HG03342 (cell line): Measurements from ENCODE around the gene PRDM16.

ENCODE experiments used
- ATAC-seq: cut with Tn5 transposase; IDR thresholded peaks from one replicate; pipeline ENCODE4 v1.9.1; 2021; ENCODE audit warnings: mild to moderate bottlenecking, moderate library complexity; ENCODE audit not compliant: unreplicated experiment

The PRDM16 gene

DNA sequence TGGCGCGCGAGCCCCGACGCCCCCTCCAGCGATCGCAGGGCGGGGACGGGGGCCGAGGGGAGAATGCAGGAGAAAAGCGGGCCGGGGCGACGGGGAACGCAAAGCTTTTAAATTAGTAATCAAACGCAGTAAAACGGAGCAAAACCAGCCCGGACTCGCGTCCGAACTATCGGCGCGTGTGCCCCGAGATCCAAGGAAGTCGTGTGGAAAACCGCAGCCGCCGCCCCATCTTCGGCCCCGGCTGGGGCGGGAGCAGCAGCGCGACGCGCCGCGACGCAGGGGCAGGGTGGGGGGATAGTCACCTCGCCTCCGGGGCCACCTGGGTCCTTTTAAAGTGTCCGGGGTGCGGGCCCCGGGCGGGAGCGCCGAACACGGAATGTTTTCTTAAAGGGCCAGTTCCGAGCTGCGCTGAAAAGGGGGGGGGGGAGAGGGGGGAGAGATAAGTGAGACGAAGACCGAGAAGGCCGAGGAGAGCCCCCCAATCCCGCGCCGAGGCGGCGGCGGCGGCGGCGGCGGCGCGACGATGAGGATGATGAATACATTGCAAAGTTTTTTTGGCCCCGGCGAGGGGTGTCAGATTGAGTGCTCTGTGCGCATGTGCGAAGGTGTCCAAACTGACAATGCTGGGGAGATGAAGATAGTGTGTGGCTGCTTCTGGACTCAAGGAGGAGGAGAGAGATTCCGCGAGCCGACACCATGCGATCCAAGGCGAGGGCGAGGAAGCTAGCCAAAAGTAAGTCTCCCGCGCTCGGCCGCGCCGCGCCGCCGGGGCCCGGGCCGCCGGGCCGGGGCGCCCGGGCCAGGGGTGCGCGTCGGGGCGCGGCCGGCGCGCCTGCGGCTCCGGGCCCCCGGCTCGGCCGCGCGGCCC is at the start of gene PRDM16:
TSS of gene PRDM16 (plus strand) at position 640 of the 868 bp plus-strand sequence. CDS start at position 697, 57 bp downstream.
- ATAC-seq = no peak

DNA sequence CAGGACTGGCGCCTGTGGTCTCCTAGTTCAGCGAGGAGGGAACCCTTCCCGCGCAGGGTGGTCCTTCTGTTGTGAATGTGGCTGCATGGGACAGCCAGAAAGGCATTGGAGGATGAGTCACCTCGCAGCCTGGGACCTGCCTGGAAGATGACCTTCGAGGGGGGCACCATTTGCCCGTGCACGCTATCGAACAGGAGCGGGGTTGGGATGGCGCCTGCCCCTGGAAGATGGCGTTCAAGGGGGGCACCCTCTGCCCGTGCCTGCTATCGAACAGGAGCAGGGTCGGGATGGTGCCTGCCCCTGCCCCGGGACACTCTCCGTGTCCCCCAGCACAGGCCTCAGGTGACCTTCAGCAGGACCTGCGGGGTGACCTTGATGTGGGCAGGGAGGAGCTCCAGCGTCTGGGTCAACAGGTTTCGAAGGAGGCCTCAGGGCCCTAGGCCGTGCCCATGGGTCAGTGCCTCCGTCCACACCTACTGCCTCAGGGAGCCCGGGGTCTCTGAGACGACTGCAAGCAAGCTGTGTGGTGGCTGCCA is 49.4 kb upstream of the PRDM16 start:
- no peak for ATAC-seq

DNA sequence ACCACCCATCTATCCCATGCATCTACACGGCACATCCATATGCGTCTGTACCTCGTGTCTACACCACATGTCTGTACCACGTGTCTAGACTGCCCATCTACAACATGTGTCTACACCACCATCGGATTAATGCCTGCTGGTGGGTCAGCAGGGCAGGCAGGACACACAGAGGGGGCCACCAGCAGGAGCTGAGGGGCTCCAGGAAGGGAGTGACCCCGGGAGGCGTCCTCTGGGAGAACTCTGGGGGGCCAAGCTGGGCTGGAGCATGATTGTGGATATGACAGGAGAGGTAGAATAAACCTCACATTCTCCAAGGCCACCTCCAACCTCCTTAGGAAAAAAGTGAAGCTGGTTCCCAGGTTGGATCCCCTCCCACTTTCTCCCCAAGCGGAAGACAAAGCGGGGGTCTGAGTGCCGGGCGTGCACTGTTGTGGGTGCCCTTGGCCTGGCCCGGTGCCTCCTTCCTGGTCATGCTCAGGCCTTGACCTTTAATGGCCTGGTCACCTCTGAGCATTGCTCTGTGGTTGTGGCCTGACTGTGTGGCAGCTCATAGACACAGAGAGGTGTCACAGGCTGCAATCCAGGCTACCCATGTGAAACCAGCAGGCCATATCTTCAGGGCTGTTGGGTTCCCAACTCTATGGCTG is 48.6 kb upstream of the PRDM16 start:
- ATAC-seq = no peak

DNA sequence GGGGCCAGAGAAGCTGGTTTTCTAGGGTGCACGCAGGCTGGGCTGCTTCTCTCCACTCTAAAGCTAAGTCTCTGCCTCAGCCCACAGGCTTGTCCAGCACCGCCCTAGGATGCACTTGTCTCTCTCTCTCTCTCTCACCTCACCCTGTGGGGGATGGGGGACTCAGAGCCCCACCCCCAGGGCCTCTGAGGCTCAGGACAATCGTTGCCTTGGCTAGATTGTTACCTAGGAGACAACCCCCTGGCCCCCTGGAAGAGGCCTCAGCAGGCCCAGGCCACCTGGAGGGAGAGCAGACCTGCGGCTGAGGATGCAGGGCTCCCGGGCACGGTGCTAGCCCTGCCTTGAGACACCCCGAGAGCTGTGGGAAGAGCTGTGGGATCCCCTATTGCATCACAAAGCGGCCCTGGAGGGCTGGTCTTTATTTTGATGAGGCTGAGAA is 47.8 kb upstream of the PRDM16 start, which contains the start of gene ACTRT2:
TSS of gene ACTRT2 (plus strand) at position 235 of the 439 bp plus-strand sequence. CDS start 220 bp downstream, outside the sequence.
- ATAC-seq = no peak

DNA sequence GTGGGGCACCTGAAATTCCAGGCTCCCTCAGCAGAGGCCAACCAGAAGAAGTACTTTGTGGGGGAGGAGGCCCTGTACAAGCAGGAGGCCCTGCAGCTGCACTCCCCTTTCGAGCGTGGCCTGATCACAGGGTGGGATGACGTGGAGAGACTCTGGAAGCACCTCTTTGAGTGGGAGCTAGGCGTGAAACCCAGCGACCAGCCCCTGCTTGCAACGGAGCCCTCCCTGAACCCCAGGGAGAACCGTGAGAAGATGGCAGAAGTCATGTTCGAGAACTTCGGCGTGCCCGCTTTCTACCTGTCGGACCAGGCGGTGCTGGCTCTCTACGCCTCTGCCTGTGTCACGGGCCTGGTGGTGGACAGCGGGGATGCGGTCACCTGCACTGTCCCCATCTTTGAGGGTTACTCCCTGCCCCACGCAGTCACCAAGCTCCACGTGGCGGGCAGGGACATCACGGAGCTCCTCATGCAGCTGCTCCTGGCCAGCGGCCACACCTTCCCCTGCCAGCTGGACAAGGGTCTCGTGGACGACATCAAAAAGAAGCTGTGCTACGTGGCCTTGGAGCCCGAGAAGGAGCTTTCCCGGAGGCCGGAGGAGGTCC is 47.1 kb upstream of the PRDM16 start:
- ATAC-seq = no peak

DNA sequence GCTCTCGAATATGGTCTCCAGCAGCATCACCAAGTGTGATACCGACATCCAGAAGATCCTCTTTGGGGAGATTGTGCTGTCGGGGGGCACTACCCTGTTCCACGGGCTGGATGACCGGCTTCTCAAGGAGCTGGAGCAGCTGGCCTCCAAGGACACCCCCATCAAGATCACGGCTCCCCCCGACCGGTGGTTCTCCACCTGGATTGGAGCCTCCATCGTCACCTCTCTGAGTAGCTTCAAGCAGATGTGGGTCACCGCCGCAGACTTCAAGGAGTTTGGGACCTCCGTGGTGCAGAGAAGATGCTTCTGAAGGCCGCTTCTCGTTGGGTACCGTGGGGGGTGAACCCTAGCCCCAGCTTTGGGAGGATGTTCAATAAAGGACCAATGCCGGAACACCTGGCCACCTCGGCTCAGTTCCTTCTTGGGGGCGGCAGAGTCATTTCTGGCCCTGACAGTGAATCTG is 46.5 kb upstream of the PRDM16 start:
- ATAC-seq = no peak

DNA sequence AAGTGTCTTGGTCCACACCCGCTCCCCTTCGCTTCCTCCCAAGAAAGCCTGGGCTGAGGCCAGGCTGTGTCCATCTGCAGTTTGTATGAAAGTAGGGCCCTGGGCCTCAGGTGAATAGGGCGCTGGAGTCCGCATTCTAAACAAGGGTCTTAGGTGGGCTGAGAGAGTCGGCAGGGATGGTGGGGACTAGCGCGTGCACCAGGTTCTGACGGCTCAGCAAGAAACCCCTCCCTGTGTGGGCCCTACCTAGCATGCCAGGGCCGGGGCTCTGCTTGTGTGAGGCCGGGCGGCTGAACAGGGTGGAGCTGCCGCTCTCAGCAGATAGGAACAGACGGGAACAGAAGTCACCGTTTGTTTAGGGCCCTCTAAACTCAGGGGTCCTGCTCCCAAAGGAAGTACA is 46.0 kb upstream of the PRDM16 start:
- ATAC-seq = no peak

DNA sequence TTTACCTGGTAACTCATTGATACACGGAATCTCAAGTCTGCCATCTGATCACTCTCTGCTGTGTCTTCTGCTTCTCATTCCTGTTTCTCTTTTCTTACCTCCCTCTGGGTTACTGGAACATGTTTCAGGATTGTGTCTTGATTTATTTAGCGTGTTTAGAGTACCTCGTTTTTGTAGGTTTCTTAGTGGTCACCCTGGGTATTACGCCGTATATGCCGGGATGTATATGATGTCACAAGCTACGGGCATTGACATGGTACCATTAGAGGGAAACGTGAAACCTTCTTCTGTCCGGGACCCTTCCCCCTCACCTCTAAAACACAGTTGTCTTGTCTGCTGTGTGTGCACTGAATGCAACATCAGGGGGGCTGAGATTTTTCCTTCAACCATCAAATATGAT is 45.0 kb upstream of the PRDM16 start:
- ATAC-seq = no peak

DNA sequence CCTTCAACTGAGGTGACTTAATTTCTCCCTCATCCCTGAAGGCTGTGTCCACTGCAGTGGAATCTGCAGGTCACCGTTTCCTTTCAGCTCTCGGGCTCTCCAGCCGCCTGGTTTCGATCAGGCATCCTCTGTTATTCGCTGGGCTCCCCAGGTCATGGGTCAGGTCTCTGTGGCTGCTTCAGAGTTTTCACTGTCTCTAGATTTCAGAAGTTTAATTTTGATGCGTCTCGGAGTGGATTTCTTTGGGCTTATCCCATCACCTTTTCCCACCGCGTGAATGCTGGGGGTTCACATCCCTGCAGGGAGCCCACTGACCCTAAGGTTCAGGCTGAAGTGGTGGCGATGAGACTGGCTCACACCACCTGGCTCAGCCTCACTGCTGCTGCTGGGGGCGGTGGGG is 44.4 kb upstream of the PRDM16 start:
- no peak for ATAC-seq

DNA sequence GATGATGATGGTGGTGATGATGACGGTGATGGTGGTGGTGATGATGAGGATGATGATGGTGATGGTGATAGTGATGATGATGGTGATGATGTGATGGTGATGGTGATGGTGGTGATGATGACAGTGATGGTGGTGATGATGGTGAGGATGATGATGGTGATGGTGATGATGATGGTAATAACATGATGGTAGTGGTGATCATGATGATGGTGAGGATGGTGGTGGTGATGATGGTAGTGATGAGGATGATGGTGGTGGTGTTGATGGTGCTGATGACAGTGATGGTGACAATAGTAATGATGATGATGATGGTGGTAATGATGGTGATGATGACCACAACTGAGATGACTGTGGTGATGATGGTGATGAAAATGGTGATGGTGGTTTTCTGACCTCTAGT is 42.9 kb upstream of the PRDM16 start:
- ATAC-seq = no peak

DNA sequence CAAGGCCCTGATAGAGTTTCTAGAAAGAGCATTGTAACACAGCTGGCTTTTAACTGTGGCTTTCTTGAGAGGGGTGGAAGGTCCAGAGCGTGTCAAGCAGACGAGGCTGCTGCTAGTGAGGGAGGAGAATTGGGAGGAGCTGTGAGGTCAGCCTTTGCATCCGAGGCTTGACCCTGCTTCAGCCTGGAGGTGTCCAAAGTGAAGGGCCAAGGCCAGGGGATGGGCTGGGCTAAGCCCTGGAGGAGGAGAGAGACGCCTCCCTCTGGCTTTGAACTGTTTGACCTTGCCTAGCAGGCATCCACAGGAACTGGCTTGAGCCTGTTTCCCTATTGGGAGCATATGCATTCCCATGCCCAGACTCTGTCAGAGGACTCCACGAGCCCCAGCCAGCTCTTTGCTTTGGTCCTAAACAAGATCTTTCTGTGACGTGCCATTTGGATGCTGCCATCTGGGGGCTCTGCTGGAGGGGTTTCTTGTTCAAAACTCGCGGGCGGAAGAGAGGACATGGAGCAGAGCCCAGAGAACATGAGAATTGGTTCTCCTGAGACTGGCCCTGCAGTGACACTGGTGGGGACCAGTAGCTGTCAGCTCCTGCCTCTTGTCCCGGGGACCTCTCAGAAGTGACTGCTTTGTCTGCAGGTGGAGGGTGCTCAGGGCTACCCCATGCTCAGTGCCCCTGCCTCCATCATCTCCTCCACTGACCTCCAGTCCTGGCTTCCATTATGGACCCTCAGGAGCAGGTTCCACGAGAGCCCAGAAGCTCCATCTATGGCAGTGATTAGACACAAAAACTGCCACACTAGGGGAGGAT is 42.2 kb upstream of the PRDM16 start:
- no peak for ATAC-seq

DNA sequence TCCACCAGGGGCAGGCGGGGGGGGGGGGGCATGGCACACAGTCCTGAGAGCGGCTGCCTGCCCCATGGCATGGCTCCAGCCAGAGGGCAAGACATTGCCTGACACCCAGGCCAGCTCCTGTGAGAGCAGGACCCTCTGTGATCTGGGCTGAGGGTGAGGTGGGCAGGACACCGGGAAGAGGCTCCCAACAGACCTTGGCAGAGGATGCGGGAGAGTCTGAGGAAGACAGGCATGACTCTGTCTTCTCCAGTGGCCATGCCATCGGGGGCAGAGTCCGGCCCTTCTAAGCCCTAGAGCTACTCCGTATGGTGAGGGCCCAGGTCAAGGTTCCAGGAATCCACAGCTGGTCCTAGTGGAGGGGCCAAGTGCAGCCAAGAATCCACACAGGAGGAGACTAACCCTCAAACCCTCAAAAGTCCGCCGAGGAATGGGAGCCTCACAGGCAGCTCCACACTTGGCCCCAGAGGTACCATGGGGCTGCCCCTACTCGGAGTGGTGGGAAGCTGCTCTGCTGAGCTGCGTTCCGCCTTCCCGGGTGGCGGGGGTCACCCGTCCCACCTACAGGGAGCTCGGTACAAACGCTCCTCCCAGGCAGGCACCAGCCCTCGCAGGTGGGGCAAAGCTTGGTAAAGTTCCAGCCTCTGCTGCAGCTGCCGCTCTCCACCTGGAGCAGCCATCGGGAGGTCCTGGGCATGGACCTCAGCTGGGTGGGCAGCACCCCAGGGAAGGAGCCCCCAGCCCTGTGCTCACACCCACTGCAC is 41.2 kb upstream of the PRDM16 start:
- no peak for ATAC-seq

DNA sequence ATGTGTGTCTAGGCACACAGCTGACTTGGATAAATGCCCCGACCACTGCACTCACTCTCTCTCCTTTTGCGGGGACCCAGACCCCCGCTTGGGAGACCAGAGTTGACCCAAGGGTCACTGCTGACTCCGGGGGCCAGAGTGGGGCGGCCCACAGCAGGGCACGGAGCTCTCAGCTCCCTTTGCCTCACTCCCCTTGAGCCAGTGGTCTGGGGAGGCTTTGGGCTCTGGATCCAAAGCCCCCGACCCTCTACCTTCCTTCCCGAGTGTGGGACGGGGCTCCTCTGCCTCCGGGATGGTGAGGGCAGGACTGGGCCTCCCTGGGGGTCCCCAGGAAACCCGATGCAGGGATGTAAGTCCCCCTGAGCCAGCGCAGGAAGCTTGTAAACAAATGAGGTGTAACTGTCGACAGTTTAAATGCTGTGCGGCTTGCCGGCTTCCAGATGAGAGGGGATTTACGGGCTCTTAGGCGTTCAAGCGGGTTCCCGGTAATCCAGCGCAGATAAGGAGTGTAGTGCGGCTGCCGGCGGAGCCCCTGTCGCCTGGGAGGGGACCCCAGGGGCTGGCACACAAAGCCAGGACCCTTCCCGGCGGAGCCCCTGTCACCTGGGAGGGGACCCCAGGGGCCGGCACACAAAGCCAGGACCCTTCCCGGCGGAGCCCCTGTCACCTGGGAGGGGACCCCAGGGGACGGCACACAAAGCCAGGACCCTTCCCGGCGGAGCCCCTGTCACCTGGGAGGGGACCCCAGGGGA is 40.3 kb upstream of the PRDM16 start:
- no peak for ATAC-seq

DNA sequence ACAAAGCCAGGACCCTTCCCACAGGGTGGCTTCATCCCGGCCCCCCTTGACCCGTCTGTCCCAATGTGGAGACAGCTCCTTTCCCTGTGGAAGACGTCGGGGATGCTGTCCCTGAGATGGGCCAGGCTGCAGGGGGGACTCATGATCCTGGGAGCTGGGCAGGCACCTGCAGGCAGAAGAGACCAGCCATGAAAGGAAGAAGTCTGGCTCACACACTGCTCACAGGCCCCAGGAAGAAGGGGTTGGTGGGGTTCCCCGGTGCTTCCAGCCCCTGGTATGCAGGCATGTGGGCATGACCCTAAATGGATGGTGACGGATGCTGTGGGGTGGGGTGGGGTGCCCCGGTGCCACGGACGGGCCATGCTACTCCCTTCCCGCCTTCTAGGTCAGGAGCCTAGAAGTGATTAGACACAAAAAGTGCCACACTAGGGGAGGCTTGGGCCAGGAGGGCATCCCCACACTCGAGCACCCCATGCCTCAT is 39.5 kb upstream of the PRDM16 start:
- ATAC-seq = no peak

DNA sequence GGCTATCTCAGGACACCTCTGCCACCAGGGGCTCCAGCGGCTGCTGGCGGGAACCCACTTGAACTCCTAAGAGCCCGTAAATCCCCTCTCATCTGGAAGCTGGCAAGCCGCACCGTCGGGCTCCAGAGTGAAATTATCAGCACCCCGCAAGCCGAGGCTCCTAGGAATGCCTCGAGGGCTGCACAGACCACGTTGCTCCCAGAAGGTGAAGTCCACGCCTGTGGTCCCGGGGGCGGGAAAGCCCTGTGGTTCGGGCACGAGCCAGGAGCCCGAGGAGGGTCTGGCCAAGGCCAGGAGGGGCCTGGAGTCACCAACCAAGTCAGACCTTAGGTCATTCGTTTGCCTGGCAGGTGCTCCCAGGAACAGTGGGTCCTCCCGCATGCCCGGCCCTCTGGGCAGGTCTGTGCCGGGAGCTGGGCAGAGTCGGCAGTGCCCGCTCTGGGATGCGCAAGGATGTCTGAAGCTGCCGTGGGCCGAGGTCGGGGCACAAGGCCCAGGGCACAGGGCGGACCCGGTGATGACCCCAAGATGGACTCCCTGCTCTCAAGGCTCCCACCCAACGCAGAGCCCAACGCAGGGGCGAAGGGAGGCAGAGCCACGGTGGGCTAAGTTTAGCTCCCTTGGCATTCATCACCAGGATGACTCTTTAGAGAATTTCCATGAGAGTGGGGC is 38.9 kb upstream of the PRDM16 start:
- no peak for ATAC-seq

DNA sequence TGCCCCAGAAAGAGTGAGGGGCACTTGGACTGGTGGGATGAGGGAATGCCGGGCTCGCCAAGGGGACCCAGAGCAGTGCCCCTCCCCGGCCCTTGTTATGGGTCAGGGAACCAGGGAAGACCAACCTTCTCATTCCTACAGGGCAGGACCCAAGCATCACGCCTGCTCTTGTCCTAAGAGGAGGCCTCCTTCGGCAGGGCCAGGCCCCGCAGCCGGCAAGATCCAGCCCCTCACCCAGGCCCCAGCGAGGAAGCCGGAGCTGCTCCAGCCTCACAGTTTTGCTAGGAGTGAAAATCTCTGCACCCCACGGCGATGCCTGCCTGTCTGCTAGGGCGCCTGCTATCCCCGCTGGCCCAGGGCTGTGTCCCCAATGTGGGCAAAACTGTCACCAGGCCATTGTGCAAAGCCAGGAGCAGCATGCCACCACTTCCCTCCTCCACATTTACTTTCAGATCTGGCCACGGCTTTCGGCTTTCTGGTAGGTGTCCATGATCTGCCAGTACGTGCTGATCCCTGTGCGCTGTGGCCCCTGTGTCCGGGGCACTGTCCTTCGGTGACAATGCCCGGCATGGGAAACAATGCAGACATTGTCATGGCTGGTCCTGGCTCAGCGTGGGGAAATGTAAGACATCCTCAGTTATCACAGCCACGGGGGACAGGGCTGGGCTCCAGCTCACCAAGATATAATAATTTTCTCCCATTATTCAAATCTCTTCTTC is 38.2 kb upstream of the PRDM16 start:
- ATAC-seq = no peak

DNA sequence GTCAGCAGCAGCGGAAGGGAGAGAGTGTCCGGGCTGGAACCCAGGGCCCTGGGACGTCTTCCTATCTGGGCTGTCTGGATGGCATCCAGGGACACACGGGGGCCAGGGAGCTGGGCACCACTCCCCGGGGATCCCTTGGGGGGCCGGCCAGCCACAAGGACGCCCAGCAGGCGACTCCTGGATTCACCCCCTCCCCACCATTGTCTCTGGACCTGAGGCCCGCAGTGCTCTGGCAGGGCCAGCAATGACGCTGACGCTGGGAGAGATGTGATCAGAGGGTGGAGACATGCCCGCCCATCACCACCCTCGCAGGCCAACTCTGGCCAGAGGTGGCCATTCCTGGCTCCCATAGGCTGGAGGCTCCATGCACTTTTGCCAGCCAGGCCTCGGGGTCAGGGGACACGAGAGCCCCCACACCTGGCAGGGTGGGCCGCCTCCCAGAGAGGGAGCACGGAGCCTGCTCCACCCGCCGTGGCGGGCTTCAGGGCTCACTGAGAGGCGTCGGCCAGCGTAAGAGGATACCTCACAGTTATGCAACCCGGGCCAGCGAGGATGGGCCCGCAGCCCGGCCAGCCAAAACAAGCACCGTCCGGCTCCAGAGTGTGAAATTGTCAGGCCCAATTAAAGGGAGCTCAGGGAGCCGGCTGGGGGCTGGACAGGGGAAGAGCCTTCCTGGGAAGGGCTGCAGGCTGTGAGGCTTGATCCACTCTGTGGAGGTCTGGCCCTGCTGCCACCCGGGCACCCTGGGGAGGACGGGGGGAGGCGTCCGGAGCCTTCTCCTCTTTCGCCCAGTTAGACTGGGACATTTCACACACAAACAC is 37.4 kb upstream of the PRDM16 start:
- ATAC-seq = no peak
